ENCODE measurements around the gene NCKIPSD. TPM values are rescaled to one million over a fixed set of nuclear protein-coding genes. Genes with fewer than 3 reads are reported as not detected.

The NCKIPSD gene
- total and polyA plus RNA-seq, 4 donors, result 9.0 to 22.0 (median 11.6) TPM

- TF ChIP-seq CTCF (IDR thresholded peaks at IDR 0.05; ENCODE audit: control extremely low read depth, extremely low read depth), result no peak
These were observed 5.2 kb upstream of the NCKIPSD start for GRCh38 chr3:48690846-48691458.

GRCh38 chr3:48689384-48689783 lies 3.7 kb upstream of the NCKIPSD start:
- Histone ChIP-seq H3K4me1 (ENCODE audit: control insufficient read depth in 5 of 5, insufficient read depth in 5 of 5, low read length in 5 of 5) (peaks cover 0 to 8% (median 6%) of the 10 kb centered on the region in 5 donors), H3K9ac (ENCODE audit: insufficient read depth in 1 of 2, low read length in 2 of 2) (no peak overlapping the region), H3K4me3 (no peak overlapping the region), H3K27ac (ENCODE audit: low read depth in 1 of 2, low read length in 1 of 2) (no peak overlapping the region), H3K9me3 (ENCODE audit: control insufficient read depth in 4 of 4, insufficient read depth in 3 of 4, low read length in 3 of 4) (no peaks in the 10 kb centered on the region), H3K36me3 (ENCODE audit: control insufficient read depth in 4 of 4, insufficient read depth in 4 of 4, low read length in 4 of 4) (peaks cover 25 to 64% (median 57%) of the 10 kb centered on the region in 4 donors), H3K27me3 (ENCODE audit: control insufficient read depth in 3 of 3, insufficient read depth in 3 of 3, low read length in 2 of 3) (no peaks in the 10 kb centered on the region)
- DNase-seq (no peak), ATAC-seq (ENCODE audit: insufficient read depth, low FRiP score) (no peak)
- no peak for TF ChIP-seq CTCF (IDR thresholded peaks at IDR 0.05; ENCODE audit: control extremely low read depth, extremely low read depth)
- 81 to 87% methylated on average over 5 of the region's 5 CpGs for WGBS, 2 donors

More at GRCh38 chr3:48690846-48691458, 5.2 kb upstream of the NCKIPSD start:
- no peaks in the 10 kb centered on the region for H3K9me3 ChIP-seq (ENCODE audit: control insufficient read depth in 4 of 4, insufficient read depth in 3 of 4, low read length in 3 of 4)
- DNase-seq, result no peak
- 75 to 93% methylated on average over 2 of the region's 2 CpGs for WGBS, 2 donors
- peaks cover 25 to 73% (median 65%) of the 10 kb centered on the region in 4 donors for H3K36me3 ChIP-seq (ENCODE audit: control insufficient read depth in 4 of 4, insufficient read depth in 4 of 4, low read length in 4 of 4)
- H3K27ac ChIP-seq (ENCODE audit: low read depth in 1 of 2, low read length in 1 of 2), result no peak overlapping the region
- H3K4me3 ChIP-seq, result no peak overlapping the region
- no peak overlapping the region for H3K9ac ChIP-seq (ENCODE audit: insufficient read depth in 1 of 2, low read length in 2 of 2)
- no peak for ATAC-seq (ENCODE audit: insufficient read depth, low FRiP score)
- H3K27me3 ChIP-seq (ENCODE audit: control insufficient read depth in 3 of 3, insufficient read depth in 3 of 3, low read length in 2 of 3), result no peaks in the 10 kb centered on the region
- peaks cover 0 to 15% (median 8%) of the 10 kb centered on the region in 5 donors for H3K4me1 ChIP-seq (ENCODE audit: control insufficient read depth in 5 of 5, insufficient read depth in 5 of 5, low read length in 5 of 5)

- H3K36me3 ChIP-seq (ENCODE audit: control insufficient read depth in 4 of 4, insufficient read depth in 4 of 4, low read length in 4 of 4), result peaks cover 25 to 59% (median 52%) of the 10 kb centered on the region in 4 donors
- DNase-seq, result no peak
These were observed 3.0 kb upstream of the NCKIPSD start for GRCh38 chr3:48688737-48689075.

More at GRCh38 chr3:48688737-48689075, 3.0 kb upstream of the NCKIPSD start:
- H3K9me3 ChIP-seq (ENCODE audit: control insufficient read depth in 4 of 4, insufficient read depth in 3 of 4, low read length in 3 of 4), result no peaks in the 10 kb centered on the region
- H3K4me3 ChIP-seq, result no peak overlapping the region
- no peak overlapping the region for H3K27ac ChIP-seq (ENCODE audit: low read depth in 1 of 2, low read length in 1 of 2)
- TF ChIP-seq CTCF (IDR thresholded peaks at IDR 0.05; ENCODE audit: control extremely low read depth, extremely low read depth), result no peak
- H3K27me3 ChIP-seq (ENCODE audit: control insufficient read depth in 3 of 3, insufficient read depth in 3 of 3, low read length in 2 of 3), result no peaks in the 10 kb centered on the region
- 94 to 100% methylated on average over 3 of the region's 3 CpGs for WGBS, 2 donors
- no peak overlapping the region for H3K9ac ChIP-seq (ENCODE audit: insufficient read depth in 1 of 2, low read length in 2 of 2)
- no peak for ATAC-seq (ENCODE audit: insufficient read depth, low FRiP score)
- peaks cover 0 to 13% (median 12%) of the 10 kb centered on the region in 5 donors for H3K4me1 ChIP-seq (ENCODE audit: control insufficient read depth in 5 of 5, insufficient read depth in 5 of 5, low read length in 5 of 5)
